Measurements from ENCODE around the gene SYF2. TPM values are rescaled to one million over a fixed set of nuclear protein-coding genes. Genes with fewer than 3 reads are reported as not detected.

SYF2 gene
- total and polyA plus RNA-seq, 2 experiments from 2014 or later, result 24.6 to 82.6 TPM

- H3K4me1 ChIP-seq (ENCODE audit: insufficient read depth), result no peaks in the 10 kb centered on the region
- no peak overlapping the region for H3K4me2 ChIP-seq
- H3K79me2 ChIP-seq (replicated peaks; ENCODE audit: insufficient read depth), result no peaks in the 10 kb centered on the region
- no peak overlapping the region for H3K4me3 ChIP-seq
- TF ChIP-seq CTCF (conservative IDR thresholded peaks at IDR 0.05; ENCODE audit: low read depth in 2 of 2) (no peak), STAT1 (IDR thresholded peaks at IDR 0.05; ENCODE audit: unreplicated experiment) (no peak), REST (IDR thresholded peaks at IDR 0.05; ENCODE audit: unreplicated experiment) (no peak), ZNF114 (CRISPR knock-in tag; IDR thresholded peaks at IDR 0.05) (no peak), ZNF462 (CRISPR knock-in tag; IDR thresholded peaks at IDR 0.05) (no peak), EZH2 (IDR thresholded peaks at IDR 0.05; ENCODE audit: low read depth, unreplicated experiment) (no peak), NANOG (IDR thresholded peaks at IDR 0.05; ENCODE audit: borderline replicate concordance) (no peak), JUNB (IDR thresholded peaks at IDR 0.05; ENCODE audit: unreplicated experiment) (no peak), EZH2phosphoT487 (IDR thresholded peaks at IDR 0.05; ENCODE audit: unreplicated experiment) (no peak), CREB1 (CRISPR knock-in tag; IDR thresholded peaks at IDR 0.05; ENCODE audit: low read depth) (no peak), ETS1 (IDR thresholded peaks at IDR 0.05) (no peak), ZNF331 (CRISPR knock-in tag; IDR thresholded peaks at IDR 0.05; ENCODE audit: low read depth) (no peak)
- H3K9me2 ChIP-seq (ENCODE audit: insufficient read depth), result no peaks in the 10 kb centered on the region
- H3K36me3 ChIP-seq (ENCODE audit: insufficient read depth), result no peaks in the 10 kb centered on the region
- H3K27me3 Mint-ChIP-seq (ENCODE audit: insufficient read depth, low read depth, poor library complexity), result peaks cover 10% of the 10 kb centered on the region
- ATAC-seq (no peak), DNase-seq (ENCODE audit: low spot score) (no peak)
- H3K27ac Mint-ChIP-seq, result no peak overlapping the region
- H4K20me1 ChIP-seq (replicated peaks; ENCODE audit: insufficient read depth), result no peaks in the 10 kb centered on the region
- no peaks in the 10 kb centered on the region for H3K36me3 Mint-ChIP-seq (ENCODE audit: low read depth)
- no peak overlapping the region for H3K4me3 Mint-ChIP-seq
- H3K4me1 Mint-ChIP-seq, result no peaks in the 10 kb centered on the region
- no peak overlapping the region for H3K27ac ChIP-seq (ENCODE audit: low read depth)
- H2AFZ ChIP-seq, result no peak overlapping the region
- H3K9me3 Mint-ChIP-seq, result no peaks in the 10 kb centered on the region
- H3K27me3 ChIP-seq (ENCODE audit: insufficient read depth), result no peaks in the 10 kb centered on the region
- no peaks in the 10 kb centered on the region for H3F3A ChIP-seq (replicated peaks; ENCODE audit: low read depth)
Observed at GRCh38 chr1:25212725-25213124, 19.6 kb downstream of the SYF2 start.
